Right atrium auricular region (tissue), 2 donors: ENCODE data around the gene GAB2. TPM values are rescaled to one million over a fixed set of nuclear protein-coding genes. Genes with fewer than 3 reads are reported as not detected.

Experiments used
- DNase-seq: peaks from one replicate; pipeline ENCODE4 v3.0.0-alpha.2; 2019; ENCODE audit warnings: low spot score
- H3K27ac ChIP-seq, 2 donors: fragments of 200-600 bp; sonication (generic); 1 replicate in 1 of 2; 2 replicates in 1 of 2; pipeline ENCODE4 v1.5.1; 2016 to 2019
- H3K27me3 ChIP-seq, 2 donors: fragments of 200-600 bp; sonication (generic); one replicate each; pipeline versions ENCODE4 v1.5.1 to v1.6.0; 2017 to 2019
- H3K36me3 ChIP-seq: fragments of 200-600 bp; sonication (generic); one replicate; pipeline ENCODE4 v1.5.1; 2016
- H3K4me1 ChIP-seq, 2 donors: fragments of 200-600 bp; sonication (generic); one replicate each; pipeline versions ENCODE4 v1.5.1 to v1.6.0; 2017 to 2019
- H3K4me3 ChIP-seq, 2 donors: fragments of 200-600 bp; sonication (generic); 1 replicate in 1 of 2; 2 replicates in 1 of 2; pipeline ENCODE4 v1.5.1; 2017 to 2019; ENCODE audit warnings: mild to moderate bottlenecking in 1 of 2, moderate library complexity in 1 of 2
- H3K9me3 ChIP-seq, 2 donors: fragments of 200-600 bp; sonication (generic); one replicate each; pipeline ENCODE4 v1.5.1; 2019
- total RNA-seq, 2 donors: library from RNA; depleted of rRNA; stranded (reverse); fragments of >200 nt; gene quantifications; one replicate each; pipeline ENCODE4 v1.1.0, GENCODE V29; 2016
- TF ChIP-seq, protein P1 (sequence below), 2 donors: fragments of 200-600 bp; sonication (generic); IDR thresholded peaks; one replicate each; pipeline ENCODE4 v1.5.1; 2019; ENCODE audit warnings: antibody characterized with exemption in 2 of 2

Gene GAB2
- total RNA-seq, 2 donors from 2014 or later: 22.0 to 33.7 TPM

DNA sequence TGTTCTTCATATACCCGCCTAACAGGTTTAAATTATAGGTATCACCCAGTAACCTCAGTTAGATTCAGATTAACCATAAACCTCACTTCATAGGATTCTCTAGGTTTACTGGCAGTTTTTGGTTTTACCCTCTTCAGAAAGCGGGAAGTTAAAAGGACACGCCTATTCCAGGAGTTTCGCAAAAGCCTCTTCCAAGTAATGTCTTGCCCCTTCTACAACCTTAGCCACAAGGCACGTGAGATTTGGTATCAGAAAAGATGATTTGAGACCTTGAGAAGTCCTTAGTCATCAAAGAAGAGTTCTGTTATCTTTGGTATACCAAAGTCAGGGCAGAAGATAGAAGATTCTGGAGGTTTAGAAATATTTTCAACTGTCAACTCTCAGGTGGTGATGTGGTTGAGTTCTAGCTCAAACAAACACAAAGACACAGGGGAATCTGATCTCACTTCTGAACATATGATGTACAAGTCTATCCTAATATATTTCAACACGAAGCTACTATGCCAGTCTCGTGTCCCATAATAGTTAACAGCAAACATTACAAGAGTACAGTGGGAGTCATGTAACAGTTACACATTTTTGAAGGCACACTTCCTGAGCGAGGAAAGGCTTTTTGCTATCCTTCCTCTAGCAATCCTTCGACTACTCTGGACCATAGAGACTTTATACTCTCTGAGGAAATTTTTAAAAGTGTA, 125.4 kb downstream of the GAB2 start:
- TF ChIP-seq, protein P1, sequence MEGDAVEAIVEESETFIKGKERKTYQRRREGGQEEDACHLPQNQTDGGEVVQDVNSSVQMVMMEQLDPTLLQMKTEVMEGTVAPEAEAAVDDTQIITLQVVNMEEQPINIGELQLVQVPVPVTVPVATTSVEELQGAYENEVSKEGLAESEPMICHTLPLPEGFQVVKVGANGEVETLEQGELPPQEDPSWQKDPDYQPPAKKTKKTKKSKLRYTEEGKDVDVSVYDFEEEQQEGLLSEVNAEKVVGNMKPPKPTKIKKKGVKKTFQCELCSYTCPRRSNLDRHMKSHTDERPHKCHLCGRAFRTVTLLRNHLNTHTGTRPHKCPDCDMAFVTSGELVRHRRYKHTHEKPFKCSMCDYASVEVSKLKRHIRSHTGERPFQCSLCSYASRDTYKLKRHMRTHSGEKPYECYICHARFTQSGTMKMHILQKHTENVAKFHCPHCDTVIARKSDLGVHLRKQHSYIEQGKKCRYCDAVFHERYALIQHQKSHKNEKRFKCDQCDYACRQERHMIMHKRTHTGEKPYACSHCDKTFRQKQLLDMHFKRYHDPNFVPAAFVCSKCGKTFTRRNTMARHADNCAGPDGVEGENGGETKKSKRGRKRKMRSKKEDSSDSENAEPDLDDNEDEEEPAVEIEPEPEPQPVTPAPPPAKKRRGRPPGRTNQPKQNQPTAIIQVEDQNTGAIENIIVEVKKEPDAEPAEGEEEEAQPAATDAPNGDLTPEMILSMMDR (IDR thresholded peaks at IDR 0.05): no peak
- Histone ChIP-seq H3K27me3 (no peaks in the 10 kb centered on the region), H3K4me1 (no peaks in the 10 kb centered on the region), H3K9me3 (peaks cover 0 to 7% of the 10 kb centered on the region in 2 donors), H3K36me3 (no peaks in the 10 kb centered on the region), H3K4me3 (no peak overlapping the region), H3K27ac (peak overlapping the region in 1 of 2 donors; percentile 6)
- DNase-seq: no peak

DNA sequence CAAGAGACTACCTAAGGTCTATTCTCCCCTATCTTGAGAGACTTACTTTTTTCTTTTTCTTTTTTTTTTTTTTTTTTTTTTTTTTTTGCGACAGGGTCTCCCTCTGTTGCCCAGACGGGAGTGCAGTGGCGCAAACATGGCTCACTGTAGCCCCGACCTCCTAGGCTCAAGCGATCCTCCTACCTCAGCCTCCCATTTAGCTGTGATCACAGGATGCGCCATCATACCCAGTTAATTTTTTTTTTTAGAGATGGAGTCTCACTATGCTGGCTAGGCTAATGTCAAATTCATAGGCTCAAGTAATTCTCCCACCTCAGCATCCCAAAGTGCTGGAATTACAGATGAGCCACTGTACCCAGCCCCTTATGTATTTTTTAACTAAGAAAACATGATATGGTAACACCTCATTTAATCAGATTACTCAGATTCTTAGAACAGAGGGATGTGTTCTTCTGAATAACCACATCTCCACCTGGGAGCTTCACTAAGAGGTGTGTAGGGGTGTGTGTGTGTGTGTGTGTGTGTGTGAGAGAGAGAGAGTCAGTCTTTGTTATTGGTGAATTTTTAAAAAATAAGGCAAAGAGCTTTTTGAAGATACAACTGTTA, 126.0 kb downstream of the GAB2 start:
- Histone ChIP-seq H3K27me3 (no peaks in the 10 kb centered on the region), H3K4me3 (no peak overlapping the region), H3K36me3 (no peaks in the 10 kb centered on the region), H3K9me3 (peaks cover 0 to 7% of the 10 kb centered on the region in 2 donors), H3K4me1 (no peaks in the 10 kb centered on the region), H3K27ac (no peak overlapping the region)
- no peak for DNase-seq
- TF ChIP-seq, protein P1 (IDR thresholded peaks at IDR 0.05): no peak

DNA sequence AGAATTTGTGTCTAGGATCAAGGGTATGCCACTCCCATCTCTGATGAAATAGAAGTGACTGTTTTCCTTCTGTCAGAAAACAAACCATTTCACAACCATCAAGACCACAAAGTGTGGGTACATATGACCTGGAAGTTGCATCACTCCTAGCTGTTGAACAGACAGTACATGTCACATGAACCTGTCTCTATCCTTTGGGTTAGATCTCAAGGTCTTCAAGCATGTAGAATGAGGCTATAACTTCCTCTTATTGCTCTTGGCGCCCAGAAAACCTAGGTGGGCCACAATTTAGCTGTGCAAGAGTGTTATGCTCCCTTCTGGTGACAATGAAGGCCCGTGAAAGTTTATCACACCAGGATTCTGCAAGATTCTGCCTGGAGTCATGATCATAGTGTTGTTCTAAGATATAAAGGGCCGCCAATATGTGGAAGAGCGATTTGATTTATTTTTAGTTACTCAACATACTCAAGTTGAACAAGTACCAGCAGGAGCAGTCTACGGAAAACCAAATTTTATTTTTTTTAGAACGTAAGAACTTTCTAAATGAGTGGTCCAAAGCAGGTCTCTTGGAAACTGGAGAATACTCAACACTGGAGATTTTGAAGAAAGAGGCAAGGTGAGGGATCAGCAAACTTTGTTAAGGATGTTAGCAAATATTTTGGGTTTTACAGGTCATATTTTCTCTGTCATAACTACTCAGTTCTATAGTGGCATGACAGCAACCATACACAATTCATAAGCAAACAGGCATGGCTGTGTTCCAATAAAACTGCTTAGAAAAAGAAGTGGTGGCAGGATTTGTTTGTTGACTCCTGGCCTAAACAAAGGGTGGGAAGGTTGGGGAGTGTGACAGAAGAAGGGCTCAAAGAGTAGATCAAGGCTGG, 127.1 kb downstream of the GAB2 start:
- no peaks in the 10 kb centered on the region for H3K27me3 ChIP-seq
- no peaks in the 10 kb centered on the region for H3K36me3 ChIP-seq
- peak overlapping the region in 1 of 2 donors; percentile 57 for H3K27ac ChIP-seq
- H3K4me1 ChIP-seq: no peaks in the 10 kb centered on the region
- TF ChIP-seq, protein P1 (IDR thresholded peaks at IDR 0.05): no peak
- no peak overlapping the region for H3K4me3 ChIP-seq
- H3K9me3 ChIP-seq: peaks cover 0 to 7% of the 10 kb centered on the region in 2 donors
- DNase-seq: peak; percentile 67

DNA sequence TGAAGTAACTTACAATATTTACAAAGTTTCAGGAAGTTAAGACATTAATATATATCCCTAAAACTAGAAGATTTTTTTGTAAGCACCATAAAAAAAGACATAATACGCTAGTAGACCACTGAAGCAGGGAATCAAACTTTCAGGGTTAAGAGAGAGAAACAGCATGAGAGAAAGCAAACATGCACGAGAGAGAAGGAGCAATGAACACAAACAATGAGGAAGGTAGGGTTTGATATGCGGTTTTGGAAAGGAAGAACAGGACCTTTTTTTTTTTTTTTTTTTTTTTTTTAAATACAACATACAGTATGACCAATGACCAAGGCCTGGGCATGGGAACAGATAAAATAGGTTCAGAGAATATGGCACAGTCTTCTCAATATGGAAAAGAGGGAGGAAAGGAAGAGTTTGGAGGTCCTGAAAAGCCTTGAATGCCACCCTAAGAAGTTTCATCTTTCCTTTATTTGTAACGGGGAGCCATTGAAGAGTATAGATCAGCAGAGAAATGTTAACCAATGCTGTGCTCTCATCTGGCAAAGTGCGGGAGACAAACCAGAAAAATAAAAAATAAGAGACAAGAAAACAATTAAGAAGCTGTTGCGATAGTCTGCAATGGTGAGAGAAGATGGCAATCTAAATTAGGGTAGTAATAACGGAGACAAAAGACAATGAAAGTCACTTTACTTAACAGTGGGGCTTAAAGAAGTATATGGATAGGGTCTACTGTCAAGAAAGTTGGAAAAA, 127.9 kb downstream of the GAB2 start:
- peak overlapping the region in 1 of 2 donors; percentile 13 for H3K27ac ChIP-seq

DNA sequence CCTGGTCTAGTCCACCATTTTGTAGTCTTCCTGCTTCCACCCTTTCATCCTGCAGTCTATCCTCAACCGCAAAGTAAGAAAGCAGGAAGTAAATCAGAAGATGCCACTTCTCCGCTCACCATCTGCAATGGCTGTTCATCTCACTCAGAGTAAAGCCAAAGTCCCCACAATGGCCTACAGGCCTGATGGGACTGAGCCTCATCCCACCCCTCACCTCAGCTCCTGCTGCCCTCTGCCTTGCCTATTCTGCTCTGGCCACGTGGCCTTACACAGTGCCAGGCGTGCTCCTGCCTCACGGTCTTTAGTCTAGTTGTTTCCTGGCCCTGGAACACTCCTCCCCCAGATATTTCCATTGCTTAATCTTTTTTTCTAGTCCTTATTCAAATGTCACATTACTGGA, 133.4 kb downstream of the GAB2 start:
- H3K27ac ChIP-seq: no peak overlapping the region
- DNase-seq: no peak
- H3K4me1 ChIP-seq: no peaks in the 10 kb centered on the region
- TF ChIP-seq, protein P1 (IDR thresholded peaks at IDR 0.05): no peak
- H3K9me3 ChIP-seq: peaks cover 0 to 7% of the 10 kb centered on the region in 2 donors
- no peak overlapping the region for H3K4me3 ChIP-seq
- H3K27me3 ChIP-seq: no peaks in the 10 kb centered on the region
- peaks cover 5% of the 10 kb centered on the region for H3K36me3 ChIP-seq

More for the DNA sequence above, 127.9 kb downstream of the GAB2 start:
- Histone ChIP-seq H3K36me3 (no peaks in the 10 kb centered on the region), H3K27me3 (no peaks in the 10 kb centered on the region), H3K9me3 (peaks cover 0 to 7% of the 10 kb centered on the region in 2 donors), H3K4me3 (no peak overlapping the region), H3K4me1 (no peaks in the 10 kb centered on the region)
- DNase-seq: no peak
- TF ChIP-seq, protein P1 (IDR thresholded peaks at IDR 0.05): no peak
